Sigmoid colon (tissue), 3 donors: ENCODE data around the gene FBXO48.

Experiments
- CTCF ChIP-seq, 4 experiments: fragments of 450-650 bp in 3 of 4; fragments of 200-600 bp in 1 of 4; IDR thresholded peaks; one replicate each; pipeline ENCODE4 v1.5.1; 2016 to 2019; ENCODE audit warnings: antibody characterized with exemption in 4 of 4, mild to moderate bottlenecking in 3 of 4, moderate library complexity in 2 of 4
- POLR2A ChIP-seq, 2 donors: fragments of 450-650 bp; IDR thresholded peaks; one replicate each; pipeline ENCODE4 v1.6.1; 2016; ENCODE audit warnings: antibody characterized with exemption in 2 of 2, mild to moderate bottlenecking in 2 of 2, moderate library complexity in 2 of 2

GRCh38 chr2:68475576-68475975, 8.5 kb upstream of the FBXO48 start:
- no peak for TF ChIP-seq CTCF (IDR thresholded peaks at IDR 0.05)
- no peak for TF ChIP-seq POLR2A (IDR thresholded peaks at IDR 0.05)
